Measurements from ENCODE around the gene SLC6A16. TPM values are rescaled to one million over a fixed set of nuclear protein-coding genes. Genes with fewer than 3 reads are reported as not detected.

SLC6A16 gene
- total and polyA plus RNA-seq, 2 of the 8 experiments (the other 6 are each of a cell fraction or from before 2014, with no cell fraction given), result 1.1 to 1.5 TPM

DNA sequence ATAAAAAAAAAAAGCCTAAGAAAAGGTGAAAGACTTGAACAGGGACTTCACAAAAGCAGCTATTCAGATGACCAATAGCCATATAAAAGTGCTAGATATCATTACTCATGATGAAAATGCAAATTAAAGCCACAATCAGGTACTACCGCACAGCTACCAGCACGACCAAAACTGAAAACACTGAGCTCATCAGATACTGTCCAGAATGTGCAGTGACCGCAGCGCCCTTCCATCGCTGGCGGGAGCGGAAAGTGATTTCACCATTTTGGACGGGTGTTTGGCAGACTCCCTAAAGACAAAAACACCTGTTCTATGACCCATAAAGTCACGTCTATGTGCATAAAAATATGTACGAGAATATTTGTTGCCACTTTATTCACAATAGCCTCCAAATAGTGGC is 60.7 kb downstream of the SLC6A16 start (continued):
- TF ChIP-seq PHF8 (conservative IDR thresholded peaks at IDR 0.05; ENCODE audit: low read depth, low read length), result no peak
- TF ChIP-seq RAD21 (IDR thresholded peaks at IDR 0.05 in 1 of 2, conservative IDR thresholded peaks at IDR 0.05 in 1 of 2; ENCODE audit: low read depth in 2 of 2, low read length in 2 of 2), result no peak
- no peak for TF ChIP-seq TEAD4 (IDR thresholded peaks at IDR 0.05; ENCODE audit: low read depth, low read length)
- no peak for TF ChIP-seq HDAC6 (IDR thresholded peaks at IDR 0.05; ENCODE audit: low read depth, low read length)
- no peak for TF ChIP-seq CHD2 (IDR thresholded peaks at IDR 0.05; ENCODE audit: low read length)
- no peak for TF ChIP-seq BCL11A (IDR thresholded peaks at IDR 0.05; ENCODE audit: low read depth in 2 of 2, low read length in 2 of 2)

All from H1 (cell line).